K562 (cell line): Measurements from ENCODE around the gene ARID3A. TPM values are rescaled to one million over a fixed set of nuclear protein-coding genes. Genes with fewer than 3 reads are reported as not detected.

Experiments used
- FUS ChIP-seq: fragments of 200-400 bp; formaldehyde crosslinking; optimal IDR thresholded peaks from 2 replicates; pipeline ENCODE3; 2017; ENCODE audit warnings: low read depth, low read length
- GATAD2A ChIP-seq: fragments of 450-650 bp; IDR thresholded peaks from 2 replicates; pipeline ENCODE4 v1.6.1; 2017
- HDAC1 ChIP-seq, 2 experiments: fragments of 450-650 bp; IDR thresholded peaks; 2 replicates each; pipeline ENCODE4 v1.6.1; 2016 to 2017; ENCODE audit warnings: inconsistent platforms in 1 of 2, mild to moderate bottlenecking in 1 of 2, moderate library complexity in 1 of 2
- HMG20B ChIP-seq: fragments of 250-450 bp; sonication (Bioruptor Pico); IDR thresholded peaks from 2 replicates; pipeline ENCODE4 v1.5.0; 2021; ENCODE audit warnings: mild to moderate bottlenecking
- NCOA2 ChIP-seq, 2 experiments: fragments of 450-650 bp; IDR thresholded peaks; 2 replicates each; pipeline ENCODE4 v1.6.1; 2018; ENCODE audit warnings: mild to moderate bottlenecking in 2 of 2, moderate library complexity in 1 of 2; ENCODE audit not compliant: partially characterized antibody in 2 of 2
- NFXL1 ChIP-seq: fragments of 450-650 bp; formaldehyde crosslinking; IDR thresholded peaks from 2 replicates; pipeline ENCODE4 v1.4.0; 2021; ENCODE audit warnings: mild to moderate bottlenecking
- NR2F6 ChIP-seq: fragments of 450-650 bp; formaldehyde crosslinking; IDR thresholded peaks from 2 replicates; pipeline ENCODE4 v1.4.0; 2020; ENCODE audit warnings: mild to moderate bottlenecking
- RFX1 ChIP-seq: fragments of 450-650 bp; IDR thresholded peaks from 2 replicates; pipeline ENCODE4 v1.6.1; 2016; ENCODE audit warnings: mild to moderate bottlenecking, moderate library complexity
- SNIP1 ChIP-seq: fragments of 450-650 bp; IDR thresholded peaks from 2 replicates; pipeline ENCODE4 v1.7.1; 2017; ENCODE audit warnings: low read depth, mild to moderate bottlenecking
- SRSF3 ChIP-seq: fragments of 200-400 bp; formaldehyde crosslinking; IDR thresholded peaks from 2 replicates; pipeline ENCODE4 v1.6.1; 2016; ENCODE audit warnings: mild to moderate bottlenecking, low read length, moderate library complexity; ENCODE audit not compliant: insufficient read depth
- TCF3 ChIP-seq: sonication (generic); formaldehyde crosslinking; IDR thresholded peaks from 2 replicates; pipeline ENCODE4 v1.4.0; 2020; ENCODE audit warnings: mild to moderate bottlenecking, missing genetic modification reagents
- TEAD1 ChIP-seq, 2 experiments: fragments of 450-650 bp in 1 of 2; sonication (generic) in 1 of 2; formaldehyde crosslinking; IDR thresholded peaks; 2 replicates each; pipeline versions ENCODE4 v1.4.0 to v1.8.0; 2020 to 2022; ENCODE audit warnings: mild to moderate bottlenecking in 2 of 2, missing genetic modification reagents in 1 of 2
- ZNF197 ChIP-seq: fragments of 200-800 bp; sonication (Bioruptor generic); IDR thresholded peaks from 2 replicates; pipeline ENCODE4 v1.6.1; 2016; ENCODE audit warnings: low read depth, missing genetic modification characterization, missing compliant biosample characterization
- polyA plus RNA-seq, 8 experiments: library from polyadenylated mRNA; depleted of rRNA in 4 of 8; stranded (reverse) in 5 of 8; unstranded in 3 of 8; fragments of >200 nt; fragmentation: Nextera tagmentation in 2 of 8; fragmentation: Illumina TruSeq in 1 of 8; extraction: Ambion mirVana in 2 of 8; extraction: Trizol in 1 of 8; gene quantifications; 2 replicates each; pipeline versions ENCODE4 v1.2.1 to v1.2.3, GENCODE V29; 2011 to 2014; ENCODE audit warnings: inconsistent platforms in 1 of 8, missing spikeins in 1 of 8
- total RNA-seq, 7 experiments: library from RNA; depleted of rRNA in 6 of 7; stranded (reverse); fragments of >200 nt in 6 of 7; fragmentation: Illumina TruSeq in 2 of 7; extraction: Trizol in 2 of 7; gene quantifications; 2 replicates each; pipeline versions ENCODE4 v1.2.1 to v1.2.3, GENCODE V29; 2011 to 2021; ENCODE audit warnings: low replicate concordance in 1 of 7
- TF ChIP-seq, protein P1 (sequence below): IDR thresholded peaks from 2 replicates; pipeline ENCODE4 v1.6.1; 2011; ENCODE audit warnings: borderline replicate concordance, low read depth, mild to moderate bottlenecking, moderate library complexity, low read length; ENCODE audit not compliant: insufficient read depth, poor library complexity, severe bottlenecking
- TF ChIP-seq, protein P2 (sequence below), 2 experiments: fragments of 450-650 bp; formaldehyde crosslinking in 1 of 2; IDR thresholded peaks; 2 replicates each; pipeline versions ENCODE4 v1.4.0 to v1.6.1; 2014 to 2020; ENCODE audit warnings: mild to moderate bottlenecking in 2 of 2, borderline replicate concordance in 1 of 2, low read depth in 1 of 2

The ARID3A gene
- total and polyA plus RNA-seq, 9 of the 15 experiments (the other 6 are each of a cell fraction or from before 2014, with no cell fraction given) = 1.4 to 118 (median 31.2) TPM

DNA sequence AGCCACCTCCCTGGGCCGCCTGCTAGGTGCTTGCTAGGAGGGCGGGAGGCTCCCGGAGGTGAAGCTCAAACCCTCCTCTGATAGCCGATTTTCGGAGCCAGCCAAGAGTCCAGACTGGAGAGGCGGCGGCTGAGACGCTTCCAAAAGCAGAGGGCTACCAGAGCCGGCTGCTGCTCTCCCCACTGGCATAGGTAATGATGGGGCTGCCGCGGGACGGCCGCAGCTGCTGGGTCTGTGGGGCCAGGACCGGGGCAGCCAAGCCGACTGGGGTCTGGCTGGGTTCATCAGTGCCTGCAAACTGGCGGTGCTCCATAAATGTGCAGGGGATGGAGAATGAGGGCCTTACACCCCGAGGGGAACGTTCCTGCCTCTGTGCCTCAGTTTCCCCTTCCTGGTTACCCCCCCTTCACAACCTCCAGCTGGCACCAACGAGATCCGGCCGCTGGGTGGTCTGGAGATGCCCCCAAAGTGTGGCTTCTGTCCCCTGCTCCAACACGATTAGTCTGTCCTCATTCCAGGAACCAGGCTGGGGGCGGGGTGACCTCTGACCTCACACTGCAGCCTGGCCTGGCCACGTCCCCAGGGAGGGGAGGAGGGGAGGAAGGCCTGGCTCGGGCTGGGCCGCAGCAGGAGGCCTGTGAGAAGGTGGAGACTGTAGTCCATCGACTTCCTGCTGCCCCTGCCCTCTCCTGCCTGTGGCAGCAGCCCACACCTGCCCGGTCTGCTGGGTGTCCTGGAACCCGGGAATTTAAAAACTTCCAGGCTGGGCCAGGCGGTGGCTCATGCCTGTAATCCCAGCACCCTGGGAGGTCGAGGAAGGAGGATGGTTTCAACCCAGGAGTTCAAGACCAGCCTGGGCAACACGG is 54.5 kb downstream of the ARID3A start (continued):
- TF ChIP-seq SNIP1 (no peak), NCOA2 (IDR thresholded peaks at IDR 0.05; ENCODE audit: partially characterized antibody in 2 of 2) (no peak), RFX1 (no peak), HDAC1 (IDR thresholded peaks at IDR 0.05) (peak in 1 of 2 experiments; percentile 80; a peak in 2 of 4 replicates), TCF3 (CRISPR knock-in tag) (peak; percentile 70), SRSF3 (no peak), HMG20B (CRISPR knock-in tag) (no peak), GATAD2A (peak; percentile 90; the same call in 1 of the 2 replicates), NR2F6 (peak; percentile 97), ZNF197 (CRISPR knock-in tag) (no peak), NFXL1 (CRISPR knock-in tag) (no peak), TEAD1 (CRISPR knock-in tag; IDR thresholded peaks at IDR 0.05) (peak; percentile 60 to 93; a peak in 2 of 4 replicates), FUS (no peak)
- TF ChIP-seq, protein P1, sequence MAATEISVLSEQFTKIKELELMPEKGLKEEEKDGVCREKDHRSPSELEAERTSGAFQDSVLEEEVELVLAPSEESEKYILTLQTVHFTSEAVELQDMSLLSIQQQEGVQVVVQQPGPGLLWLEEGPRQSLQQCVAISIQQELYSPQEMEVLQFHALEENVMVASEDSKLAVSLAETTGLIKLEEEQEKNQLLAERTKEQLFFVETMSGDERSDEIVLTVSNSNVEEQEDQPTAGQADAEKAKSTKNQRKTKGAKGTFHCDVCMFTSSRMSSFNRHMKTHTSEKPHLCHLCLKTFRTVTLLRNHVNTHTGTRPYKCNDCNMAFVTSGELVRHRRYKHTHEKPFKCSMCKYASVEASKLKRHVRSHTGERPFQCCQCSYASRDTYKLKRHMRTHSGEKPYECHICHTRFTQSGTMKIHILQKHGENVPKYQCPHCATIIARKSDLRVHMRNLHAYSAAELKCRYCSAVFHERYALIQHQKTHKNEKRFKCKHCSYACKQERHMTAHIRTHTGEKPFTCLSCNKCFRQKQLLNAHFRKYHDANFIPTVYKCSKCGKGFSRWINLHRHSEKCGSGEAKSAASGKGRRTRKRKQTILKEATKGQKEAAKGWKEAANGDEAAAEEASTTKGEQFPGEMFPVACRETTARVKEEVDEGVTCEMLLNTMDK = no peak
- TF ChIP-seq, protein P2, sequence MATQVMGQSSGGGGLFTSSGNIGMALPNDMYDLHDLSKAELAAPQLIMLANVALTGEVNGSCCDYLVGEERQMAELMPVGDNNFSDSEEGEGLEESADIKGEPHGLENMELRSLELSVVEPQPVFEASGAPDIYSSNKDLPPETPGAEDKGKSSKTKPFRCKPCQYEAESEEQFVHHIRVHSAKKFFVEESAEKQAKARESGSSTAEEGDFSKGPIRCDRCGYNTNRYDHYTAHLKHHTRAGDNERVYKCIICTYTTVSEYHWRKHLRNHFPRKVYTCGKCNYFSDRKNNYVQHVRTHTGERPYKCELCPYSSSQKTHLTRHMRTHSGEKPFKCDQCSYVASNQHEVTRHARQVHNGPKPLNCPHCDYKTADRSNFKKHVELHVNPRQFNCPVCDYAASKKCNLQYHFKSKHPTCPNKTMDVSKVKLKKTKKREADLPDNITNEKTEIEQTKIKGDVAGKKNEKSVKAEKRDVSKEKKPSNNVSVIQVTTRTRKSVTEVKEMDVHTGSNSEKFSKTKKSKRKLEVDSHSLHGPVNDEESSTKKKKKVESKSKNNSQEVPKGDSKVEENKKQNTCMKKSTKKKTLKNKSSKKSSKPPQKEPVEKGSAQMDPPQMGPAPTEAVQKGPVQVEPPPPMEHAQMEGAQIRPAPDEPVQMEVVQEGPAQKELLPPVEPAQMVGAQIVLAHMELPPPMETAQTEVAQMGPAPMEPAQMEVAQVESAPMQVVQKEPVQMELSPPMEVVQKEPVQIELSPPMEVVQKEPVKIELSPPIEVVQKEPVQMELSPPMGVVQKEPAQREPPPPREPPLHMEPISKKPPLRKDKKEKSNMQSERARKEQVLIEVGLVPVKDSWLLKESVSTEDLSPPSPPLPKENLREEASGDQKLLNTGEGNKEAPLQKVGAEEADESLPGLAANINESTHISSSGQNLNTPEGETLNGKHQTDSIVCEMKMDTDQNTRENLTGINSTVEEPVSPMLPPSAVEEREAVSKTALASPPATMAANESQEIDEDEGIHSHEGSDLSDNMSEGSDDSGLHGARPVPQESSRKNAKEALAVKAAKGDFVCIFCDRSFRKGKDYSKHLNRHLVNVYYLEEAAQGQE (IDR thresholded peaks at IDR 0.05; ENCODE audit: borderline replicate concordance) = 0 out of 2 replicates have a peak, but pooled peaks have one; percentile 10
- TF ChIP-seq, protein P2 (CRISPR knock-in tag; IDR thresholded peaks at IDR 0.05; ENCODE audit: low read depth) = peak; percentile 53; the same call in 1 of the 2 replicates
